Neural crest cell (in vitro differentiated cells): ENCODE results near the gene PCCA. TPM values are rescaled to one million over a fixed set of nuclear protein-coding genes. Genes with fewer than 3 reads are reported as not detected.

Source experiments
- DNase-seq: peaks from one replicate; pipeline ENCODE4 v3.0.0; 2021; ENCODE audit warnings: low read depth, mixed read lengths, low spot score
- H3K27ac Mint-ChIP-seq: one replicate; pipeline ENCODE4 v1.8.0; 2021; ENCODE audit warnings: mild to moderate bottlenecking, mixed read lengths; ENCODE audit not compliant: unreplicated experiment
- H3K27me3 Mint-ChIP-seq: 2 replicates; pipeline ENCODE4 v1.8.0; 2021; ENCODE audit warnings: low read depth, mild to moderate bottlenecking, mixed read lengths
- H3K36me3 Mint-ChIP-seq: 2 replicates; pipeline ENCODE4 v1.8.0; 2021; ENCODE audit warnings: low read depth, mild to moderate bottlenecking, mixed read lengths
- H3K4me1 Mint-ChIP-seq: 2 replicates; pipeline ENCODE4 v1.8.0; 2021; ENCODE audit warnings: mixed read lengths
- H3K4me3 Mint-ChIP-seq: one replicate; pipeline ENCODE4 v1.8.0; 2021; ENCODE audit warnings: mild to moderate bottlenecking, mixed read lengths
- H3K9me3 Mint-ChIP-seq: 2 replicates; pipeline ENCODE4 v1.8.0; 2021; ENCODE audit warnings: mixed read lengths
- CTCF ChIP-seq: fragments of 200-600 bp; sonication (generic); conservative IDR thresholded peaks from 2 replicates; pipeline ENCODE4 v1.5.0; 2021; ENCODE audit warnings: antibody characterized with exemption, mild to moderate bottlenecking
- total RNA-seq: library from RNA; stranded (reverse); gene quantifications from 2 replicates; pipeline ENCODE4 v1.2.1, GENCODE V29; 2021

PCCA gene
- total RNA-seq, 1 donor from 2014 or later = 40.6 TPM

GRCh38 chr13:100051070-100051469 is 37.8 kb upstream of the PCCA start:
- no peak for TF ChIP-seq CTCF
- no peaks in the 10 kb centered on the region for H3K36me3 Mint-ChIP-seq
- no peak overlapping the region for H3K27ac Mint-ChIP-seq
- H3K27me3 Mint-ChIP-seq = no peaks in the 10 kb centered on the region
- H3K4me3 Mint-ChIP-seq = no peak overlapping the region
- H3K4me1 Mint-ChIP-seq = no peaks in the 10 kb centered on the region
- no peak for DNase-seq
- no peaks in the 10 kb centered on the region for H3K9me3 Mint-ChIP-seq

- no peaks in the 10 kb centered on the region for H3K27me3 Mint-ChIP-seq
- no peak overlapping the region for H3K27ac Mint-ChIP-seq
- no peak for TF ChIP-seq CTCF
- peaks cover 7% of the 10 kb centered on the region for H3K9me3 Mint-ChIP-seq
- no peak for DNase-seq
- no peak overlapping the region for H3K4me3 Mint-ChIP-seq
- peaks cover 4% of the 10 kb centered on the region for H3K36me3 Mint-ChIP-seq
- H3K4me1 Mint-ChIP-seq = peaks cover 25% of the 10 kb centered on the region
These were observed 29.1 kb upstream of the PCCA start for GRCh38 chr13:100059827-100060226.

GRCh38 chr13:100063333-100063732 is 25.6 kb upstream of the PCCA start:
- H3K4me3 Mint-ChIP-seq = no peak overlapping the region
- peaks cover 3% of the 10 kb centered on the region for H3K9me3 Mint-ChIP-seq
- H3K4me1 Mint-ChIP-seq = peaks cover 28% of the 10 kb centered on the region
- H3K27me3 Mint-ChIP-seq = no peaks in the 10 kb centered on the region
- no peak for DNase-seq
- peaks cover 4% of the 10 kb centered on the region for H3K36me3 Mint-ChIP-seq
- no peak for TF ChIP-seq CTCF
- H3K27ac Mint-ChIP-seq = no peak overlapping the region

- Mint-ChIP-seq H3K27ac (no peak overlapping the region), H3K4me1 (peaks cover 29% of the 10 kb centered on the region), H3K27me3 (no peaks in the 10 kb centered on the region), H3K9me3 (peaks cover 3% of the 10 kb centered on the region), H3K4me3 (no peak overlapping the region), H3K36me3 (peaks cover 4% of the 10 kb centered on the region)
- no peak for DNase-seq
- no peak for TF ChIP-seq CTCF
These were observed 25.0 kb upstream of the PCCA start for GRCh38 chr13:100063906-100064305.

GRCh38 chr13:100068133-100068931 is 20.6 kb upstream of the PCCA start:
- H3K27ac Mint-ChIP-seq = no peak overlapping the region
- H3K9me3 Mint-ChIP-seq = no peaks in the 10 kb centered on the region
- no peak overlapping the region for H3K4me3 Mint-ChIP-seq
- TF ChIP-seq CTCF = no peak
- DNase-seq = no peak
- H3K27me3 Mint-ChIP-seq = no peaks in the 10 kb centered on the region
- H3K36me3 Mint-ChIP-seq = no peaks in the 10 kb centered on the region
- peaks cover 17% of the 10 kb centered on the region for H3K4me1 Mint-ChIP-seq
